OCI-LY3 (cell line): Measurements from ENCODE around the gene YY1.

Source experiments
- CTCF ChIP-seq: fragments of 200-600, 300-600 bp; sonication (generic); IDR thresholded peaks from 2 replicates; pipeline ENCODE4 v1.5.1; 2014; ENCODE audit warnings: antibody characterized with exemption, low read length, low read depth
- EZH2phosphoT487 ChIP-seq: fragments of 200-600 bp; shearing (Covaris generic); IDR thresholded peaks from 2 replicates; pipeline ENCODE4 v1.6.1; 2018; ENCODE audit warnings: antibody characterized with exemption, mixed run types, low read depth

GRCh38 chr14:100275214-100275613, 36.3 kb downstream of the YY1 start:
- TF ChIP-seq CTCF: no peak
- TF ChIP-seq EZH2phosphoT487: no peak
